WERI-Rb-1 (cell line): ENCODE data around the gene PER2.
A peak's percentile ranks its signal among the peaks of the same experiment; 100 is the strongest.
"Not testable (repeated sequence)": the region's sequence is repeated elsewhere in the genome, so short reads cannot be mapped to it uniquely, and the experiment has no call there.

ENCODE experiments used
- DNase-seq: peaks from one replicate; pipeline ENCODE4 v3.0.0-alpha.2; 2020
- H3K27ac ChIP-seq: fragments of 250-450 bp; sonication (Bioruptor Pico); 2 replicates; pipeline ENCODE4 v1.5.1; 2020; ENCODE audit warnings: mild to moderate bottlenecking, moderate library complexity
- H3K27me3 ChIP-seq: fragments of 250-450 bp; sonication (Bioruptor Pico); 2 replicates; pipeline ENCODE4 v1.5.1; 2021; ENCODE audit warnings: mild to moderate bottlenecking, low read depth, moderate library complexity; ENCODE audit not compliant: insufficient read depth, severe bottlenecking
- H3K36me3 ChIP-seq: fragments of 250-450 bp; sonication (Bioruptor Pico); 2 replicates; pipeline ENCODE4 v1.5.1; 2020; ENCODE audit warnings: mild to moderate bottlenecking, moderate library complexity
- H3K4me3 ChIP-seq: 2 replicates; pipeline ENCODE4 v1.5.1; 2011; ENCODE audit warnings: low read depth, mild to moderate bottlenecking, control low read depth, low read length
- H3K9me3 ChIP-seq: fragments of 250-450 bp; sonication (Bioruptor Pico); 2 replicates; pipeline ENCODE4 v1.5.1; 2021; ENCODE audit warnings: mild to moderate bottlenecking, moderate library complexity; ENCODE audit not compliant: severe bottlenecking
- TF ChIP-seq, protein P1 (sequence below): IDR thresholded peaks from 2 replicates; pipeline ENCODE4 v1.5.1; 2011; ENCODE audit warnings: low read depth, mild to moderate bottlenecking, control low read depth, inconsistent platforms, low read length

PER2 gene

DNA sequence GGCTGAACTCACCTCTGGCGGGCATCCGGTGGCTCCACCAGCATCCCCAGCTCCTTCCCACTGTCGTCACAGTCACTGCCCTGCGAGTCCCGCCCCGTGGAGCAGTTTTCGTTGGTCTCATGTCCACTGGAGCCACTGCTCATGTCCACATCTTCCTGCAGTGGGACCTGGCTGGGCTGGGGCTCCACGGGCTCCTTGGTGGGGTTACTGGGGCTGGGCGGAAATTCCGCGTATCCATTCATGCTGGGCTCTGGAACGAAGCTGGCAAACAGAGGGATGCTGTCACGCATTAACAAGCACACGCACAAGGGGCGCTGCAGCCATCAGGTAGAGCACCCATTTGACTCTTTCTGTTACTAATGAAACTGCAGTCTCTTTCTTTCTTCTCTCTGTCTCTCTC is 10.7 kb downstream of the PER2 start:
- Histone ChIP-seq H3K9me3 (no peaks in the 10 kb centered on the region), H3K4me3 (no peak overlapping the region), H3K27ac (no peak overlapping the region), H3K36me3 (peaks cover 30% of the 10 kb centered on the region), H3K27me3 (no peaks in the 10 kb centered on the region)
- TF ChIP-seq, protein P1, sequence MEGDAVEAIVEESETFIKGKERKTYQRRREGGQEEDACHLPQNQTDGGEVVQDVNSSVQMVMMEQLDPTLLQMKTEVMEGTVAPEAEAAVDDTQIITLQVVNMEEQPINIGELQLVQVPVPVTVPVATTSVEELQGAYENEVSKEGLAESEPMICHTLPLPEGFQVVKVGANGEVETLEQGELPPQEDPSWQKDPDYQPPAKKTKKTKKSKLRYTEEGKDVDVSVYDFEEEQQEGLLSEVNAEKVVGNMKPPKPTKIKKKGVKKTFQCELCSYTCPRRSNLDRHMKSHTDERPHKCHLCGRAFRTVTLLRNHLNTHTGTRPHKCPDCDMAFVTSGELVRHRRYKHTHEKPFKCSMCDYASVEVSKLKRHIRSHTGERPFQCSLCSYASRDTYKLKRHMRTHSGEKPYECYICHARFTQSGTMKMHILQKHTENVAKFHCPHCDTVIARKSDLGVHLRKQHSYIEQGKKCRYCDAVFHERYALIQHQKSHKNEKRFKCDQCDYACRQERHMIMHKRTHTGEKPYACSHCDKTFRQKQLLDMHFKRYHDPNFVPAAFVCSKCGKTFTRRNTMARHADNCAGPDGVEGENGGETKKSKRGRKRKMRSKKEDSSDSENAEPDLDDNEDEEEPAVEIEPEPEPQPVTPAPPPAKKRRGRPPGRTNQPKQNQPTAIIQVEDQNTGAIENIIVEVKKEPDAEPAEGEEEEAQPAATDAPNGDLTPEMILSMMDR: peak; percentile 53
- DNase-seq: no peak

DNA sequence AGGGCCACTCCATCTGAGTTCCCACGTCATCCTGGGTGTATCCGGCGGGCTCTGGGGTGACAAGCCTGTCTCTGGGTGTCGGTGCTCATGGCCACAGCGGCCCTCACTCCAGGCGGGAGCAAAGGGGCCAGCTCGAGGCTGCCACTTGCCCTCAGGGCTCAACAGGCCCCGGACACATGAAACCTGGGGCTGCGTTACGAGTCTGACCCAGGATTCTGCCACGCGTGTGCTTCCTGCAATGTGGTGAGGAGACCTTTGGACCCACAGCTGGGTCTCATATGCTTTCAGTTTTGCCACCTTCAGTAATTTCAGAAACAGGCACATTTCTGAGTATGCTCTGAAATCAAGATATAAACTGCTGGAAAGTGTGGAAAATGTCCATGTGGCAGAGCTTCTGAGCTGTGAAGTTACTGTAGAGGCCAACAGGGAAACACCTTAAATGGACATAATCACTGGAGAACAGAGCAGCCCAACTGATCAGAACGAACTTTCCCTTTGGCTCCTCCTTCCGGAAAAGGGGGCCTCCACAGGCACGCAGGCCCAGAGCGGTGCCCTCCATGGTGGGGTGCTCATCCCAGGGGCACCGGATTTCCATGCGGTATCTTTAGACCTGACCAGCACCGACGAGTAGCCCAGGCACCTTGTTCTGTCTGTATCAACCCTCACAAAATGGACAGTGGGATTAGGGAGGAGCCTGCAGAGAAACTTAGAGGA is 14.1 kb downstream of the PER2 start:
- H3K27me3 ChIP-seq: no peaks in the 10 kb centered on the region
- peaks cover 32% of the 10 kb centered on the region for H3K36me3 ChIP-seq
- no peaks in the 10 kb centered on the region for H3K9me3 ChIP-seq
- TF ChIP-seq, protein P1: no peak
- DNase-seq: no peak
- no peak overlapping the region for H3K4me3 ChIP-seq
- no peak overlapping the region for H3K27ac ChIP-seq

DNA sequence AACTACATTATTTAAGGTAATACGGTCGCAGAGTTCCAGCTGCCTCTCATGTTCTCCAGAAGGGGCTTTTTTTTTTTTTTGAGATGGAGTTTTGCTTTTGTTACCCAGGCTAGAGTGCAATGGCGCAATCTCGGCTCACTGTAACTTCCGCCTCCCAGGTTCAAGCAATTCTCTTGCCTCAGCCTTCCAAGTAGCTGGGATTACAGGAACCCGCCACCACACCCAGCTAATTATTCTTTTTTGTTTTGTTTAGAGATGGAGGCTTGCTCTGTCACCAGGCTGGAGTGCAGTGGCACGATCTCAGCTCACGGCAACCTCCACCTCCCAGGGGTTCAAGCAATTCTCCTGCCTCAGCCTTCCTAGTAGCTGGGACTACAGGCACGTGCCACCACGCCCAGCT is 15.0 kb downstream of the PER2 start:
- H3K27me3 ChIP-seq, H3K9me3 ChIP-seq, DNase-seq, H3K4me3 ChIP-seq, H3K27ac ChIP-seq: not testable (repeated sequence)
- H3K36me3 ChIP-seq: peaks cover 32% of the 10 kb centered on the region

DNA sequence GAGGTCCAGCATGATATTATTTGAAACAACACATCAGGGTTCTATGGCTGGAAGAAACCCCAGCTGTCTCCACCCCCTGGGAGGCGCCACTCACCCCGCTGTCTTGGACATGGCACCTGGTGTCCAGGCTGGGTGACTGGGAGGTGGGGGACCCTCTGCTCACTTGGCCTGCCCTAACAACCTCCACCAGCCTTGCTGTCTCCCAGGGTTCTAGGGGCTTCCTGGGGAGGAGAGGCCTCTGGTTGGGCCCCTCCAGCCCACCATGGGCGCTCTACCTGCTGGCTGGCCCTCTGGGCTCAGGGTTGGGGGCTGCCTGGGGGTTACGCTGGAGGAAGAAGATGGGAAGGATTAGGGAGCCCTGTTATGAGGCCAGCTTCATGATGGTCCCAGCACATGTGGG is 16.3 kb downstream of the PER2 start:
- no peaks in the 10 kb centered on the region for H3K9me3 ChIP-seq

DNA sequence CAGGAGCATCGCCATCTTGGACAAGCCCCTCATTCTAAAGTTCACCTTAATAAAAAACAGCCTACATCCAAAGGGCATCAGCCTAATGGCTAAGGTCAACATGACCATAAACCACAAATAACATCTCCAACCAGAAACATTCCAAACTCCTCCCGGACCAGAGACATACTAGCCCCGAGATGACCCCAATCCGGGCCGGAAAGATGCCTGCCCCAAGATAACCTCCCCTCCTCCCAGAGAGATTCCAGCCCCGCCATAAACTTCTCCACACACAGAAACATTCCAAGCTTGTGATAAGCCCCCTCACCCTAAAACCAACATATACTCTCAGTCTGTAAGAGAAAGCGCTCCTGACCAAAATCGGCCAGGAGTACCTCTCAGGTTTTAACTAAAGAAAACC is 16.7 kb downstream of the PER2 start:
- H3K27ac ChIP-seq, H3K27me3 ChIP-seq, H3K4me3 ChIP-seq, DNase-seq, H3K9me3 ChIP-seq: not testable (repeated sequence)
- H3K36me3 ChIP-seq: peaks cover 30% of the 10 kb centered on the region

More for the DNA sequence above, 16.3 kb downstream of the PER2 start:
- TF ChIP-seq, protein P1: no peak
- DNase-seq: no peak
- Histone ChIP-seq H3K27ac (no peak overlapping the region), H3K27me3 (no peaks in the 10 kb centered on the region), H3K36me3 (peaks cover 34% of the 10 kb centered on the region), H3K4me3 (no peak overlapping the region)

DNA sequence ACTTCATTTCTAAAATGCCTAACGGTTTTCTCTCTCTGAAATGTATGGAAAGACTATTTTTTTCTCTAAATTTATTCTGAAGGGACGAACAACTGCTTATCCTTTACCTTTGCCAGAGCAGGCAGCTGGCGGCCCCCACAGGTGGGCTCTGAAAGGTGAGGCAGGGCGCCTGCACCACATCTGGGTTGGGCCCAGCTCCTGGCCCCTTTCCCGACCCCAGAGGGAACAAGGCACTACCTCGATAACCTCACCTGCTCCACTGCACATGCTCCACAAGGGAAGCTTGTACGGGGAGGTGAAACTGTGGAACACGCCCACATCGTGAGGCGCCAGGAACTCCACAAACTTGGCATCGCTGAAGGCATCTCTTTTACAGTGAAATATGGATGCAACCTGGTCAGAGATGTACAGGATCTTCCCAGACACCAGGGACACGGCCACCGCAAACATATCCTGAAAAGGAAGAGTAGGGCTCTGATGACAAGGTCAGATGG is 17.3 kb downstream of the PER2 start:
- no peak for DNase-seq
- H3K9me3 ChIP-seq: no peaks in the 10 kb centered on the region
- TF ChIP-seq, protein P1: no peak
- no peaks in the 10 kb centered on the region for H3K27me3 ChIP-seq
- H3K27ac ChIP-seq: no peak overlapping the region
- H3K4me3 ChIP-seq: no peak overlapping the region
- peaks cover 25% of the 10 kb centered on the region for H3K36me3 ChIP-seq

DNA sequence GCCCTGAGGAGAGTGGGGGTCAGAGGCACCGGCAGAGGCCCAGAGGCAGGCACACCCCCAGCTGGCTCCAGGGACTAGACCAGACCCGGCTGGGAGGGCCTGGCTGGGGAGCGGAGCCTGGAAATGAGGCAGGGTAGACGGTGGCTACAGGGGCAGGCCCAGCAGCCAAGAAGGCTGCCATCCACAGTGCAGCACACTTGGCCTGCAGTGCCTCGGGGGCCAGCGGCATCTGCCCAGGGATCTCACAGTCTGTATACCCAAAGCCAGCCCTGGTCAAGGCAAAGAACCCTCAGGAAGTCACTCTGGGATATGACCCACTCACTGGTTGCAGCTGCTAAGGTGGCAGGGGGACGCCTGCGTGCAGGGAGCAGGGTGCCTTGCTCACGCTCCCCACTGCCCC is 17.8 kb downstream of the PER2 start:
- Histone ChIP-seq H3K4me3 (no peak overlapping the region), H3K36me3 (peaks cover 24% of the 10 kb centered on the region), H3K9me3 (no peaks in the 10 kb centered on the region), H3K27ac (no peak overlapping the region), H3K27me3 (no peaks in the 10 kb centered on the region)
- no peak for DNase-seq
- TF ChIP-seq, protein P1: no peak
